HEK293 (cell line): ENCODE results near the gene AKT2.

Source experiments
- CTCF ChIA-PET: fragments of 350-600 bp; formaldehyde crosslinking; extraction: SDS; loops from one replicate; lab custom pipeline; 2021; ENCODE audit warnings: antibody characterized with exemption; lab: Yijun Ruan, JAX
- POLR2A ChIA-PET: fragments of 300-600 bp; formaldehyde crosslinking; extraction: SDS; loops from one replicate; lab custom pipeline; 2020; ENCODE audit warnings: antibody characterized with exemption, inconsistent platforms; lab: Yijun Ruan, JAX
- H3K27ac ChIP-seq: fragments of 200-500 bp; sonication (Bioruptor generic); 2 replicates; pipeline ENCODE4 v1.5.1; 2014; ENCODE audit warnings: low read depth, low read length, control low read depth, inconsistent platforms; ENCODE audit errors: extremely low read depth
- H3K36me3 ChIP-seq, 2 experiments: fragments of 200-500 bp in 1 of 2; sonication (Bioruptor generic) in 1 of 2; 1 replicate in 1 of 2; 2 replicates in 1 of 2; pipeline ENCODE4 v1.5.1; 2014 to 2017; ENCODE audit warnings: inconsistent platforms in 2 of 2, low read length in 2 of 2; ENCODE audit not compliant: control insufficient read depth in 2 of 2, insufficient read depth in 1 of 2
- H3K4me1 ChIP-seq: fragments of 200-500 bp; sonication (Bioruptor generic); 2 replicates; pipeline ENCODE4 v1.5.1; 2014; ENCODE audit warnings: mild to moderate bottlenecking, low read length, inconsistent platforms; ENCODE audit not compliant: control insufficient read depth, insufficient read depth
- H3K4me3 ChIP-seq: 2 replicates; pipeline ENCODE4 v1.5.1; 2011; ENCODE audit warnings: low read depth, mild to moderate bottlenecking, control low read depth, low read length, moderate library complexity
- H3K9me3 ChIP-seq: fragments of 200-500 bp; sonication (Bioruptor generic); 2 replicates; pipeline ENCODE4 v1.5.1; 2014; ENCODE audit warnings: low read depth, low read length, inconsistent platforms; ENCODE audit not compliant: control insufficient read depth, insufficient read depth
- CTCF ChIP-seq: fragments of 450-650 bp; formaldehyde crosslinking; IDR thresholded peaks from 2 replicates; pipeline ENCODE4 v1.5.1; 2016; ENCODE audit warnings: missing biosample characterization, missing genetic modification characterization
- KLF10 ChIP-seq: fragments of 450-650 bp; IDR thresholded peaks from 2 replicates; pipeline ENCODE4 v1.5.1; 2018; ENCODE audit warnings: missing biosample characterization, mild to moderate bottlenecking, missing genetic modification characterization
- KLF7 ChIP-seq: fragments of 450-650 bp; formaldehyde crosslinking; IDR thresholded peaks from 2 replicates; pipeline ENCODE4 v1.5.1; 2016; ENCODE audit warnings: missing biosample characterization, missing genetic modification characterization, borderline replicate concordance
- KLF8 ChIP-seq: fragments of 450-650 bp; formaldehyde crosslinking; IDR thresholded peaks from 2 replicates; pipeline ENCODE4 v1.5.1; 2016; ENCODE audit warnings: missing biosample characterization, missing genetic modification characterization
- KLF9 ChIP-seq: fragments of 450-650 bp; formaldehyde crosslinking; IDR thresholded peaks from 2 replicates; pipeline ENCODE4 v1.5.1; 2016; ENCODE audit warnings: missing biosample characterization, missing genetic modification characterization, low read depth
- SETDB1 ChIP-seq: IDR thresholded peaks from one replicate; pipeline ENCODE4 v1.6.1; 2017; ENCODE audit warnings: mild to moderate bottlenecking, low read length, moderate library complexity, mixed read lengths; ENCODE audit not compliant: insufficient read length
- SP7 ChIP-seq: fragments of 450-650 bp; formaldehyde crosslinking; IDR thresholded peaks from 2 replicates; pipeline ENCODE4 v1.5.1; 2016; ENCODE audit warnings: missing biosample characterization, missing genetic modification characterization
- ZBTB48 ChIP-seq: fragments of 450-650 bp; formaldehyde crosslinking; IDR thresholded peaks from 2 replicates; pipeline ENCODE4 v1.5.1; 2016; ENCODE audit warnings: missing biosample characterization, missing genetic modification characterization
- ZNF112 ChIP-seq: fragments of 450-650 bp; formaldehyde crosslinking; IDR thresholded peaks from 2 replicates; pipeline ENCODE4 v1.5.0; 2017; ENCODE audit warnings: missing biosample characterization, missing genetic modification characterization
- ZNF23 ChIP-seq: fragments of 450-650 bp; formaldehyde crosslinking; IDR thresholded peaks from 2 replicates; pipeline ENCODE4 v1.5.1; 2016; ENCODE audit warnings: missing biosample characterization, missing genetic modification characterization, borderline replicate concordance
- ZNF324 ChIP-seq: fragments of 450-650 bp; formaldehyde crosslinking; IDR thresholded peaks from 2 replicates; pipeline ENCODE4 v1.5.1; 2016; ENCODE audit warnings: missing biosample characterization, missing genetic modification characterization
- ZNF449 ChIP-seq: fragments of 450-650 bp; formaldehyde crosslinking; IDR thresholded peaks from 2 replicates; pipeline ENCODE4 v1.5.1; 2017; ENCODE audit warnings: missing biosample characterization, mild to moderate bottlenecking, missing genetic modification characterization, moderate library complexity
- ZNF473 ChIP-seq: fragments of 450-650 bp; formaldehyde crosslinking; IDR thresholded peaks from 2 replicates; pipeline ENCODE4 v1.5.1; 2017; ENCODE audit warnings: missing biosample characterization, missing genetic modification characterization
- ZNF510 ChIP-seq: fragments of 450-650 bp; formaldehyde crosslinking; IDR thresholded peaks from 2 replicates; pipeline ENCODE4 v1.5.1; 2018; ENCODE audit warnings: mild to moderate bottlenecking, missing genetic modification characterization, missing biosample characterization; ENCODE audit not compliant: insufficient replicate concordance
- ZNF571 ChIP-seq: fragments of 450-650 bp; formaldehyde crosslinking; IDR thresholded peaks from 2 replicates; pipeline ENCODE4 v1.5.0; 2017; ENCODE audit warnings: missing biosample characterization, missing genetic modification characterization
- ZNF768 ChIP-seq: fragments of 450-650 bp; formaldehyde crosslinking; IDR thresholded peaks from 2 replicates; pipeline ENCODE4 v1.5.1; 2018; ENCODE audit warnings: missing biosample characterization, mild to moderate bottlenecking, missing genetic modification characterization
- TF ChIP-seq, protein P1 (sequence below): fragments of 450-650 bp; formaldehyde crosslinking; IDR thresholded peaks from 2 replicates; pipeline ENCODE4 v1.5.1; 2017; ENCODE audit warnings: missing biosample characterization, missing genetic modification characterization
- TF ChIP-seq, protein P2 (sequence below): fragments of 450-650 bp; formaldehyde crosslinking; IDR thresholded peaks from 2 replicates; pipeline ENCODE4 v1.5.1; 2016; ENCODE audit warnings: missing biosample characterization, missing genetic modification characterization
- TF ChIP-seq, protein P3 (sequence below): fragments of 450-650 bp; formaldehyde crosslinking; IDR thresholded peaks from 2 replicates; pipeline ENCODE4 v1.5.1; 2016; ENCODE audit warnings: missing biosample characterization, missing genetic modification characterization

Gene AKT2

DNA sequence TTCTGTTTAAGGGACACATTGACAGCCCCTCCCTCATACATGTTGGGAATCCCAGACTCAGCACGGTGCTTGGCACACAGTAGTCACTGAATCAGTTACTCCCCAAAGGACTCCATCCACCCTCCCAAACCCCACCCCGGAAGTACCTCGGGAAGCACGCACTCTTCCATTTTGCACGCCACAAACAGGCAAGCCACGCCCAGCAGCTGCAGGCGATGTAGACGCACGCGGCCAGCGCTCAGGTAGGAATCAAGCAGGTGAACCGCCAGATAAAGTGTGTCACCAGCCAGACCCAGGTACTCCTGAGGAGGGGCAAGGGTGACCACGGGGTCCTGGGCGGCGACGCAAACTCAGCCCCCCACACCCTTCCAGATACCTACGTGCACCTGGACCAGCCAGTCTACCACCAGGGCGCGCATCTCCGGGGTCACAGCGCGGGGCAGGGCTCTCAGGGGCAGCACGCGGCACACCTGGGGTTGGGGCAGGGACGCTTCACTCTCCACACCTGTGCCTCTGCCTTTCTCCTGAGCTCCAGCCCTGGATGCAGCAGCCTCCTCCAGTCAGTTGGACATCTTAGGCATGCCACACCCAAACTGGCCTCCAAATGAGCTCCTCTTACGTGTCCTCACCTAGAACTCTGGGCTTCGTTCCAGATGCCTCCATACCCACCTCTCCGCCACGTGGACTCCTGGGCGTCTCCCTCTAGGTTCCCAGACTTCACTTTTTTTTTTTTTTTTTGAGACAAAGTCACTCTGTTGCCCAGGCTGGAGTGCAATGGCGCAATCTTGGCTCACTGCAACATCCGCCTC, 60.6 kb downstream of the AKT2 start (continued):
- TF ChIP-seq ZNF449 (no peak), ZNF510 (tag by site-specific recombination) (no peak), KLF7 (0 out of 2 replicates have a peak, but pooled peaks have one; percentile 14), ZNF112 (tag by site-specific recombination) (no peak), SP7 (tag by site-specific recombination) (no peak), ZNF23 (tag by site-specific recombination) (no peak), ZNF473 (tag by site-specific recombination) (no peak), SETDB1 (no peak), ZNF324 (tag by site-specific recombination) (no peak), CTCF (tag by site-specific recombination) (peak; percentile 7; the same call in 1 of the 2 replicates), ZBTB48 (no peak), ZNF768 (tag by site-specific recombination) (no peak)
- TF ChIP-seq, protein P1, sequence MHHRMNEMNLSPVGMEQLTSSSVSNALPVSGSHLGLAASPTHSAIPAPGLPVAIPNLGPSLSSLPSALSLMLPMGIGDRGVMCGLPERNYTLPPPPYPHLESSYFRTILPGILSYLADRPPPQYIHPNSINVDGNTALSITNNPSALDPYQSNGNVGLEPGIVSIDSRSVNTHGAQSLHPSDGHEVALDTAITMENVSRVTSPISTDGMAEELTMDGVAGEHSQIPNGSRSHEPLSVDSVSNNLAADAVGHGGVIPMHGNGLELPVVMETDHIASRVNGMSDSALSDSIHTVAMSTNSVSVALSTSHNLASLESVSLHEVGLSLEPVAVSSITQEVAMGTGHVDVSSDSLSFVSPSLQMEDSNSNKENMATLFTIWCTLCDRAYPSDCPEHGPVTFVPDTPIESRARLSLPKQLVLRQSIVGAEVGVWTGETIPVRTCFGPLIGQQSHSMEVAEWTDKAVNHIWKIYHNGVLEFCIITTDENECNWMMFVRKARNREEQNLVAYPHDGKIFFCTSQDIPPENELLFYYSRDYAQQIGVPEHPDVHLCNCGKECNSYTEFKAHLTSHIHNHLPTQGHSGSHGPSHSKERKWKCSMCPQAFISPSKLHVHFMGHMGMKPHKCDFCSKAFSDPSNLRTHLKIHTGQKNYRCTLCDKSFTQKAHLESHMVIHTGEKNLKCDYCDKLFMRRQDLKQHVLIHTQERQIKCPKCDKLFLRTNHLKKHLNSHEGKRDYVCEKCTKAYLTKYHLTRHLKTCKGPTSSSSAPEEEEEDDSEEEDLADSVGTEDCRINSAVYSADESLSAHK, result no peak
- TF ChIP-seq, protein P2, sequence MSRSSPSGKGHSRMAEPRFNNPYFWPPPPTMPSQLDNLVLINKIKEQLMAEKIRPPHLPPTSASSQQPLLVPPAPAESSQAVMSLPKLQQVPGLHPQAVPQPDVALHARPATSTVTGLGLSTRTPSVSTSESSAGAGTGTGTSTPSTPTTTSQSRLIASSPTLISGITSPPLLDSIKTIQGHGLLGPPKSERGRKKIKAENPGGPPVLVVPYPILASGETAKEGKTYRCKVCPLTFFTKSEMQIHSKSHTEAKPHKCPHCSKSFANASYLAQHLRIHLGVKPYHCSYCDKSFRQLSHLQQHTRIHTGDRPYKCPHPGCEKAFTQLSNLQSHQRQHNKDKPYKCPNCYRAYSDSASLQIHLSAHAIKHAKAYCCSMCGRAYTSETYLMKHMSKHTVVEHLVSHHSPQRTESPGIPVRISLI, result no peak
- TF ChIP-seq, protein P3, sequence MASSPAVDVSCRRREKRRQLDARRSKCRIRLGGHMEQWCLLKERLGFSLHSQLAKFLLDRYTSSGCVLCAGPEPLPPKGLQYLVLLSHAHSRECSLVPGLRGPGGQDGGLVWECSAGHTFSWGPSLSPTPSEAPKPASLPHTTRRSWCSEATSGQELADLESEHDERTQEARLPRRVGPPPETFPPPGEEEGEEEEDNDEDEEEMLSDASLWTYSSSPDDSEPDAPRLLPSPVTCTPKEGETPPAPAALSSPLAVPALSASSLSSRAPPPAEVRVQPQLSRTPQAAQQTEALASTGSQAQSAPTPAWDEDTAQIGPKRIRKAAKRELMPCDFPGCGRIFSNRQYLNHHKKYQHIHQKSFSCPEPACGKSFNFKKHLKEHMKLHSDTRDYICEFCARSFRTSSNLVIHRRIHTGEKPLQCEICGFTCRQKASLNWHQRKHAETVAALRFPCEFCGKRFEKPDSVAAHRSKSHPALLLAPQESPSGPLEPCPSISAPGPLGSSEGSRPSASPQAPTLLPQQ (tag by site-specific recombination), result no peak

- CTCF ChIA-PET, result interaction anchor here (1.1 to 2.1 kb wide), 2 partner anchors 22 to 83 kb away, joined by 4 to 11 read pairs; no protein-coding TSS in a partner anchor
Measured at GRCh38 chr19:40223135-40223822, 61.9 kb downstream of the AKT2 start.

More at GRCh38 chr19:40223135-40223822, 61.9 kb downstream of the AKT2 start:
- no peak overlapping the region for H3K4me3 ChIP-seq
- H3K4me1 ChIP-seq, result peaks cover 13% of the 10 kb centered on the region
- TF ChIP-seq ZNF571 (tag by site-specific recombination), result no peak
- TF ChIP-seq KLF8, result peak; percentile 77; the same call in 1 of the 2 replicates
- peak; percentile 26; the same call in 1 of the 2 replicates for TF ChIP-seq KLF10 (tag by site-specific recombination)
- peak; percentile 71 for TF ChIP-seq KLF9 (tag by site-specific recombination)
- POLR2A ChIA-PET, result interaction anchor here (0.5 to 0.6 kb wide), 2 partner anchors 18 to 1306 kb away, joined by 3 to 5 read pairs; no protein-coding TSS in a partner anchor
- H3K27ac ChIP-seq, result no peak overlapping the region
- no peaks in the 10 kb centered on the region; a peak in 1 of 3 replicates for H3K36me3 ChIP-seq
- peaks cover 3% of the 10 kb centered on the region for H3K9me3 ChIP-seq
